ENCODE data around the gene RFX7.

GRCh38 chr15:56058986-56059385 is 184.7 kb downstream of the RFX7 start:
- TF ChIP-seq RAD21 (IDR thresholded peaks at IDR 0.05; ENCODE audit: low read depth): no peak
- TF ChIP-seq CTCF (IDR thresholded peaks at IDR 0.05 in 2 of 3, conservative IDR thresholded peaks at IDR 0.05 in 1 of 3; ENCODE audit: borderline replicate concordance in 1 of 3, insufficient read depth in 1 of 3, low read depth in 2 of 3, low read length in 2 of 3): no peak
- TF ChIP-seq POLR2AphosphoS5 (IDR thresholded peaks at IDR 0.05; ENCODE audit: low read depth, low read length): no peak
- TF ChIP-seq SP1 (IDR thresholded peaks at IDR 0.05; ENCODE audit: low read depth): no peak
- peak; percentile 27; the same call in 1 of the 2 replicates for TF ChIP-seq CEBPB (IDR thresholded peaks at IDR 0.05; ENCODE audit: low read depth)
- TF ChIP-seq MAX (IDR thresholded peaks at IDR 0.05): no peak
- TF ChIP-seq POLR2A (IDR thresholded peaks at IDR 0.05; ENCODE audit: borderline replicate concordance, extremely low read depth, insufficient read depth, insufficient read length): no peak
- no peak for TF ChIP-seq REST (IDR thresholded peaks at IDR 0.05; ENCODE audit: low read depth)
- no peak for TF ChIP-seq EZH2 (IDR thresholded peaks at IDR 0.05)
- no peak for TF ChIP-seq EGR1 (IDR thresholded peaks at IDR 0.05; ENCODE audit: low read depth)
- no peak for TF ChIP-seq SIN3A (IDR thresholded peaks at IDR 0.05; ENCODE audit: low read depth)
- TF ChIP-seq ZNF274 (IDR thresholded peaks at IDR 0.05; ENCODE audit: low read depth, low read length): no peak
- no peak for TF ChIP-seq EZH2phosphoT487 (IDR thresholded peaks at IDR 0.05; ENCODE audit: borderline replicate concordance)
